Measurements from ENCODE around the gene NTN4.
"Not testable (repeated sequence)": the region's sequence is repeated elsewhere in the genome, so short reads cannot be mapped to it uniquely, and the experiment has no call there.

Gene NTN4

GRCh38 chr12:95710386-95710785 is 80.2 kb downstream of the NTN4 start:
- DNase-seq (ENCODE audit: low read depth, low spot score), result no peak

- DNase-seq (ENCODE audit: low read depth, low spot score), result no peak
Measured at GRCh38 chr12:95709152-95709551, 81.4 kb downstream of the NTN4 start.

- no peak for DNase-seq (ENCODE audit: low read depth, low spot score)
Measured at GRCh38 chr12:95705143-95705542, 85.4 kb downstream of the NTN4 start.

- DNase-seq (ENCODE audit: low read depth, low spot score), result no peak
Measured at GRCh38 chr12:95703986-95704385, 86.6 kb downstream of the NTN4 start.

- no peak for DNase-seq (ENCODE audit: low read depth, low spot score)
Measured at GRCh38 chr12:95701722-95702418, 88.7 kb downstream of the NTN4 start.

- no peak for DNase-seq (ENCODE audit: low read depth, low spot score)
Measured at GRCh38 chr12:95701275-95701674, 89.3 kb downstream of the NTN4 start.

- no peak for DNase-seq (ENCODE audit: low read depth, low spot score)
Measured at GRCh38 chr12:95700316-95700785, 90.2 kb downstream of the NTN4 start.

GRCh38 chr12:95699579-95699978 is 91.0 kb downstream of the NTN4 start:
- DNase-seq (ENCODE audit: low read depth, low spot score), result no peak

- DNase-seq (ENCODE audit: low read depth, low spot score), result no peak
Measured at GRCh38 chr12:95694136-95694535, 96.4 kb downstream of the NTN4 start.

- no peak for DNase-seq (ENCODE audit: low read depth, low spot score)
Measured at GRCh38 chr12:95693689-95694088, 96.9 kb downstream of the NTN4 start.

GRCh38 chr12:95690861-95691635 is 99.5 kb downstream of the NTN4 start:
- DNase-seq (ENCODE audit: low read depth, low spot score), result no peak

- DNase-seq (ENCODE audit: low read depth, low spot score), result no peak
Measured at GRCh38 chr12:95687937-95688336, 102.6 kb downstream of the NTN4 start.

- DNase-seq (ENCODE audit: low read depth, low spot score), result no peak
Measured at GRCh38 chr12:95683418-95683817, 107.1 kb downstream of the NTN4 start.

GRCh38 chr12:95681210-95681765 is 109.3 kb downstream of the NTN4 start:
- DNase-seq (ENCODE audit: low read depth, low spot score), result no peak

- no peak for DNase-seq (ENCODE audit: low read depth, low spot score)
Measured at GRCh38 chr12:95678684-95679083, 111.9 kb downstream of the NTN4 start.

GRCh38 chr12:95677782-95678181 is 112.8 kb downstream of the NTN4 start:
- not testable (repeated sequence) for DNase-seq (ENCODE audit: low read depth, low spot score)

GRCh38 chr12:95674631-95675030 is 115.9 kb downstream of the NTN4 start:
- no peak for DNase-seq (ENCODE audit: low read depth, low spot score)

- DNase-seq (ENCODE audit: low read depth, low spot score), result no peak
Measured at GRCh38 chr12:95674163-95674562, 116.4 kb downstream of the NTN4 start.

GRCh38 chr12:95673576-95673975 is 117.0 kb downstream of the NTN4 start:
- DNase-seq (ENCODE audit: low read depth, low spot score), result no peak

- no peak for DNase-seq (ENCODE audit: low read depth, low spot score)
Measured at GRCh38 chr12:95672166-95672565, 118.4 kb downstream of the NTN4 start.

GRCh38 chr12:95671265-95671664 is 119.3 kb downstream of the NTN4 start:
- no peak for DNase-seq (ENCODE audit: low read depth, low spot score)

- DNase-seq (ENCODE audit: low read depth, low spot score), result no peak
Measured at GRCh38 chr12:95663525-95663924, 127.0 kb downstream of the NTN4 start.

- no peak for DNase-seq (ENCODE audit: low read depth, low spot score)
Measured at GRCh38 chr12:95661360-95661759, 129.2 kb downstream of the NTN4 start.

Measured in activated CD4-positive, CD25-positive, alpha-beta regulatory T cell treated with anti-CD3 and anti-CD28 coated beads, Interleukin-2, amount 50 U/mL, for 16 hours (primary cell).